HG02943 (cell line): ENCODE results near the gene LINC01488.

Experiments used
- ATAC-seq: cut with Tn5 transposase; IDR thresholded peaks from one replicate; pipeline ENCODE4 v1.9.1; 2021; ENCODE audit warnings: mild to moderate bottlenecking, low read depth, moderate library complexity; ENCODE audit not compliant: unreplicated experiment

Gene LINC01488

DNA sequence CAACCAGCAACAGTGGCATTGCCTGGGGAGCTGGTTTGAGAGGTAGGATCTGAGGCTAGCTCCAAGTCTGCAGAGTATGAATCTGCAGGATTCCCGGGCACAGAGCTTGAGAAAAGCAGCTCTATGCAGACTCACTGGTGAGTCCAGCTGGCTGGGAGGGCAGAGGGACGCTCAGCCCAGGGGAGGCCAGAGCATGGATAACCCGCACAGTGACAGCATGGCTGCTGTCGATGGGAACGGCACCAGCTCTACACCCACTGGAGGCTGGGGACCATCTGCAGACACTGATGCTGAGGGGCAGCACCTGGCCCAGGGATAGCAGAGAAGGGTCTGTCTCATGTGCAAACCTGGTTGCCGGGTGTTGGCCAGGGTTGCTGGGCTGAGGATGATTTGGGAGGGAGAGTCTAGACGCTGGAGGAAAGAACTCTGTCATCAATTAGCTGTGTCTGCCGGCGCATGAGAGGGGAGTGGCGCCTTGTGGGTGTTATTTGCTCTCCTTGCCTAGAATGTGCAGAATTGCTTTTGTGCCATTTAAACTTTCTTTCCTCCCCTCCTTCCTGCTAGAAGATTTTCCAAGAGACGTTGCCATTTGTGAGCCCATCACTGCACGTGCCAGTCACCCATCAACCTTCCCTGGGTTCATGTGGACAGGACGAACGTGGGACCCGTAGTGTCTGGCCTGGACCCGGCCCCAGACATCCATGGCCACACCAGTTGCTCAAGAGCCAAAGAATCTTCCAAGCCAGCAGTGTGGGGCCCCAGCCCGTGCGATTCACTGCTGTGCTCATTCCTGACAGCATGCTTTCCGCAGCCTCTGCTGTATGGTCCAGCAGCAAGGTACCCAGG is 19.1 kb upstream of the LINC01488 start:
- ATAC-seq = no peak

DNA sequence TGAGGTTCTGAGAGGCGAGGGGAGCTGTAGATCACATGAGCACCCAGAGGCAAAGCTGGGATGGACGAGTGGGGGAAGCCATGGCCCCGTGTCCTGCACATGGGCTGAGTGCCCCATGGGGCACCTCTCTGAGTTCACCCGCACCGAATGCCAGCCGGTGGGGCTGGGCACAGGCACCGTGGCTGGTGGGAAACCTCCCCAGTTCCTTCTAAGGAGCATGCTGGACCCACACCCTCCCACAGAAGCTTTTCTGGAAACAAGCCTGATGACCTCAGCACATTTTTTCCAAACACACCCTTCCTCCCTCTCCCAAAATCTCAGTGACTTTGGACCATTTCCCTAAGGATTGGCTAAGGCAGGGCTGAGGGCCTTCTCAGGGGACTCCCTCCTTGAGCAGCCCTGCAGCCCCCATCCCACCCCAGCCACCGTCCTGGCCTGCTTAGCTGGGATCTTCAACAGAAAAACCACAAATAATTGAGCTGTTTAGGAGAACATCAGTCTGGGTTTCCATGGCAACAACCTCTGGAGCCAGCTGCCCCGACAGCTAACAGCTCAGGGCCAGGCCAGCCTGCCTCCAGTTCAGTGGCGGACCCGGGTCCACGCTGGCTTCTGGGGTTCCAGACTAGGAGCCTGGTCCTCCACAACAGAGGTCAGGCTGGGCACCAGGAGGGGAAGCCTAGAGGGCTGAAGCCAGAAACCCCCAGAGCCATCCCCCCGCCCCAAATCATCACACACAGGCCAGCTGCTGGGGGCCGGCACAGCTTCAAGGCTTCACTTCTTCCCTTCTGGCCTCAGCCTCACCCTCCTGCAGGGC is 18.1 kb upstream of the LINC01488 start:
- no peak for ATAC-seq

DNA sequence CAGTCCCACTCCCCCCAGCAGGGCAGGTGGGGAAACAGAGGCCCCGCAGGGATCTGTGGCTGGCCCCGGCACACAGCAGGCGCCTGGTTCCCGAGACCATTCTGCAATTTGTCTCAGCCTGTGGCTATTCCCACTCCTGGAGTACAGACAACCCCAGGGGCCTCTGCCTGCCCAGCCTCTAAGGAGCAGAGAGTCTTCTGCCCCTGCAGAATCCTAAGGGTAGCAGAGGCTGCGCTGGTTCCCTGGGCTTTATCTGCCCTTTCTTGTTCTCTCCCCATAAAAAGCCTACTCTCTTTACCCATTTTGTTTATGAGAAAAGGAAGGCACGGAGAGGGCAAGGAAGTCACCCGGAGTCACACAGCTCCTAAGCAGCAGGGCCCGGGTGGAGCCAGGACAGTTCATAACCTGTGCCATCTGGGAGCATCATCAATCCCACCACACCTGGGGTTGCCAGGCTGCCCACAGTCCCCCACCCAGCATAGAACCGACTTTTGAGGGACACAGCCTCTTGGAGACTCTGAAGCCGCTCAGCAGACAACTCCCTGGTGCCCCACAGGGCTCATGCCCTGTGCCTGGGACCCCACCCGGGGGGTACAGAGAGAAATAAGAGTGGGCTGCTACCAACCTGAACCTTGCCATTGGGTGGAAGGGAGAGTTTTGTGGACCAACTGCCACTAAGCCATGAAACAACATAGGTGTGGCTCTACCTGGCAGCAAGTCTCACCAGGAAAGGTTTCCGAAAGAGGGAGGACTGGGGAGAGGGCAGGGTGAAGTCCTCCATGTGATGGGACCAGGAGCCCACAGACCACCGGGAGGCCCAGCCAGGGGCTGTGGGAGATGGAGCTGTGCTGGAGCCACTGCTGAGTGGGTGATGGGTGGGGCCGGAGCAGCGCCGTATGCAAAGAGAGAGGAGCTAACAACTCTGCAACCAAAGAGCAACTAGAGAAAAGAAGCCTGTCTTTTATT is 17.2 kb upstream of the LINC01488 start:
- no peak for ATAC-seq

DNA sequence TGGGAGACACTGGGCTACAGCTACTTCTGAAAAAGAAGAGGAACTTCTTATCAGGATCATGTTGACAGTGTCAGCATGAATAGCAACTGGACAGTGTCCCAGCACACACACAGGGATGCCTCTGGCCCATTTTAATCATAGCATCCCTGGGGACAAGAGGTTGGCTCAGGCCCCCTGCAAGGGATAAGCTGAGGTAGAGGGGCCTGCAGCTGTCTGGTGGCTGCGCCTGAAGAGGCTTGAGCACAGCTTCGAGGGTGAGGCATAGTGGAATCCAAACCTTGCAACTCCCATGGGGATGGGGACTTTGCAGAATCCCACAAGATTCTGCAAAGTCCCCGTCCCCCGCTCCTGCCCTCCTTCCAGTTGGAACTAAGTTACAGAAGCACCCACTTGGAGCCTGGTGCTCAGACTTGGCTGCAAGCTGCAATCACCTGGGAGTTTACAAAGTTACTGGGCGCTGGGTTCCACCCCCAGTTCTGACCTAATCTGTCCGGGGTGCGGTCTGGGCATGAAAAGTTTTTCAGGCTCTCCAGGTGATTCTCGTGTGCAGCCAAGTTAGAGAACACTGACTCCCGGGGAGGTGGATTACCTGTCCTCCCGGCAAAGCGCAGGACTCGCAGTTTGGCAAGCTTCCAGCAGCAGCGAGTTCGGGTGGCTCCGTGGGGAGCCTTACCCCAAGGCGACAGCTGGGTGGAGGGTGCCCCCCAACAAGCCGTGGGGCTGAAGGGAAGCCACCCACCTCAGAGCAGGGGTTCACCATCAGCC is 16.0 kb upstream of the LINC01488 start:
- ATAC-seq = no peak

GRCh38 chr11:69466039-69466438 is 15.4 kb upstream of the LINC01488 start:
- no peak for ATAC-seq

DNA sequence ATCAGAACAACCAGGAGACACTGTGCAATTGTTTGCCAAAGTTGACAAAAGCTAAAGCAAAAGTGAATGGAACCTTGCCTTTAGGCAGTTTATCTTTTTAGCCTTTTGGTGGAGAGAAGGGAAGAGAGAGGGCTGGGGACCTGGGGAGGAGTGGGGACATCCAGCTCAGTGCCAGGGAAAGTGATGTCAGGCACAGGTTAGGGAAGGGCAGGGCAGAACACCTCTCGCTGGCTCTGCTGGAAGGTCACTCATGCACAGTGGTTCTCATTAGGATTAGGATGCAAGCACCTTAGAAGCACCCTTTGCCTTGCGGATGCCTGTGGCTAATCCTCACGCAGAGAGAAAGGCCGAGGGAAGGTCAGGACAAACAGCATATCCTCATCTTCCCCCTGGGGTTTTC is 14.3 kb upstream of the LINC01488 start:
- ATAC-seq = no peak

GRCh38 chr11:69467646-69468045 is 13.8 kb upstream of the LINC01488 start:
- ATAC-seq = no peak

GRCh38 chr11:69468221-69468620 is 13.2 kb upstream of the LINC01488 start:
- ATAC-seq = no peak

DNA sequence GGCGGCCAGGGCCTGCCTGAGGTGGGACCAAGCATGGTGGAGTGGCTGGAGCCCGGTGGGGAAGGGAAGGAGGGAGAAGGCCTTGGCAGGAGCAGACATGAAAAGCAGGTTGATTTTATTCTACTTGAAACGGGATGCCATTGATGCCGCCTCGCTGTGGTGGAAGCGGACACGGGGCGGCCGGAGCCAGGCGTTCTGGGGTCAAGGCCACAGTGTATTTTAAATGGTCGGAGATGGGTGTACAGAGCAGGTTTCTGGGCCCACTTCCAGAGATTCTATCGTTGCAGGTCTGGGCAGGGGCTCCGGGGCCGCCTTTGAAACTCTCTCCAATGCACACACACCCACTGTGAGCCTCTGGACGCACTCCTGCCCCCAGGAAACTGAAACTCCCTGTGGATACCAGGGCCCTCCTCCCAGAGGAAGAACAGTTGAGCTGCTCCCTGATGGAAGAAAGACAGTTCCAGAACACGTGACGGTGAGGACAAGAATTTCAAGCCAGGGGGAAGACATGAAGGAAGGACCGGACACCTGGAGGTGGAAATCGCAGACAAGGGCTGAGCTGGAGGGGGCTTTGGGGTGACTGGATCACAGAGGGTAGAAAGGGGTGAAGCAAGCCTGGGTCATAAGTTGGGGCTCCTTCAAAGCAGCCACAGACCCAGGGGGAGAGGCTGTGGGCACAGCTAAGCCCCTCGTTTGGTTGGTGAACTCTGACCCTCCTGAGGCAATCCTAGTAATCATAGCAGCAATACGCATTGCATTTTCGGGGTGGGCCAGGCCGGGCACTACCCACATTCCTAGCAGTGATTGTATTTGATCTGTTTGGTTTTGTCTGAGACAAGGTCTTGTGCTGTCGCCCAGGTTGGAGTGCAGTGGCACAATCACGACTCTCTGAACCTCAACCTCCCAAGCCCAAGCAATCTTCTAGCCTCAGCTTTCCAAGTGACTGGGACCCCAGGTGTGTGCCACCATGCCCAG is 12.3 kb upstream of the LINC01488 start:
- ATAC-seq = no peak

GRCh38 chr11:69470301-69470700 is 11.2 kb upstream of the LINC01488 start:
- no peak for ATAC-seq

- no peak for ATAC-seq
These were observed 10.4 kb upstream of the LINC01488 start for GRCh38 chr11:69470793-69471728.

GRCh38 chr11:69471729-69472540 is 9.5 kb upstream of the LINC01488 start:
- ATAC-seq = no peak

- ATAC-seq = no peak
These were observed 8.8 kb upstream of the LINC01488 start for GRCh38 chr11:69472541-69473275.

GRCh38 chr11:69473276-69473845 is 8.1 kb upstream of the LINC01488 start:
- no peak for ATAC-seq

DNA sequence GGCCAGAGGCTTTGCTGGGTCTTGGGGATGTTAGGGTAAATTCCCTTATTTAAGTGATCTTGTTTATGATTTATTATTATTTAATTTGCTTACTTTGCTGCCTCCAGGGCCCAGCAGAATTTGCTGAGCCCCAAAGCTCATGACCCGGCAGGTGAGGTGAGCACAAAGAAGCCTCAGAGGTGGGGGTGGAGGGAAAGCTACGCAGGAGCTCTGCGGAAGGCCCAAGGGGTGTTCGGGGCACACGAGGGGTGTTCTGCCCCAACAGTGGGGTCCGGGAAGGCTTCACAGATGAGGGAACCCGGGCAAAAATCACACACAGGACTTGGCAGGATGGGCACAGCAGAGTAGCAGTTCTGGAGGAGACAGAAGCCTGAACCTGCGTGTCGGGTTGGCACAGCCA is 6.7 kb upstream of the LINC01488 start:
- ATAC-seq = no peak
